DMS 273 (cell line): ENCODE measurements around the gene TNNC2.
A peak's percentile ranks its signal among the peaks of the same experiment; 100 is the strongest.
"Not testable (repeated sequence)": the region's sequence is repeated elsewhere in the genome, so short reads cannot be mapped to it uniquely, and the experiment has no call there.

Experiments
- DNase-seq: peaks from one replicate; lab custom pipeline; 2025; ENCODE audit not compliant: unreplicated experiment; lab: John Stamatoyannopoulos, UW

Gene TNNC2

DNA sequence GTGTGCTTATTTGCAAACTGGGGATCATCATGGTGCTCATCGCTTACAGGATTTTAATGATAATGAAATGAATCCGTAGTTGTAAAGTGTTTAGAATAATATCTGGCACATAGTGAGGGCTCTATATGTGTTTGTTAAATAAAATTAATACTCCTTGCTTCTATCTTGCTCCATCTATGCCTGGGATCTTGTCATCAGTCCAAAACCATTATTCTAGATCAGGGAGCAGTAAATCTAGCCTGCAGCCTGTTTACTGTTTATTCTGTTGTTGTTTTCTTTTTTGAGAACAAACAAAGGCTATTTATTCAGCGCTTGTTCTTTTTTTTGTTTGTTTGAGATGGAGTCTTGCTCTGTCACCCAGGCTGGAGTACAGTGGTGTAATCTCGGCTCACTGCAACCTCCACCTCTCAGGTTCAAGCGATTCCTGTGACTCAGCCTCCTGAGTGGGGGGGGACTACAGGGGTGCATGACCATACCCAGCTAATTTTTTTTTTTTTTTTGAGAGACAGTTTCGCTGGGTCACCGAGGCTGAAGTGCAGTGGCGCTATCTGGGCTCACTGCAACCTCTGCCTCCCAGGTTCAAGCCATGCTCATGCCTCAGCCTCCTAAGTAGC, 22.0 kb upstream of the TNNC2 start:
- no peak for DNase-seq

- no peak for DNase-seq
Observed at GRCh38 chr20:45848421-45848820, 21.3 kb upstream of the TNNC2 start.

DNA sequence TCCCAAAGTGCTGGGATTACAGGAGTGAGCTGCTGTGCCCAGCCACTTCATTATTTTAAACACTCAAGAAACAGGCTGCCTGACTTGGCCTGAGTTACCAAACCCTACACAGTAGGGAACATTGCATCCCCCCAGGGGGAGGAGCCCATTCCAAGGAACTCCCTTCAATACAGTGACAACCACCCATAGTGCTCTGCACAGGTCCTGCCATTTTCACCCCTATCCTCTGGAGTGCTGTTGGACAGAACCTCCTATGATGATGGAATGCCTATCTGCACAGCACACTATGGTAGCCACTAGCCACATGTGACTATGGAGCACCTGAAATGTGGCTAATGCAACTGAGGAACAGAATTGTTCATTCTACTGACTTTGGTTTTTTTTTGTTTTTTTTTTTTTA, 18.3 kb upstream of the TNNC2 start:
- no peak for DNase-seq

GRCh38 chr20:45843506-45843905, 16.4 kb upstream of the TNNC2 start:
- no peak for DNase-seq

- DNase-seq: peak; percentile 90
Observed at GRCh38 chr20:45842169-45842812, 15.2 kb upstream of the TNNC2 start.

DNA sequence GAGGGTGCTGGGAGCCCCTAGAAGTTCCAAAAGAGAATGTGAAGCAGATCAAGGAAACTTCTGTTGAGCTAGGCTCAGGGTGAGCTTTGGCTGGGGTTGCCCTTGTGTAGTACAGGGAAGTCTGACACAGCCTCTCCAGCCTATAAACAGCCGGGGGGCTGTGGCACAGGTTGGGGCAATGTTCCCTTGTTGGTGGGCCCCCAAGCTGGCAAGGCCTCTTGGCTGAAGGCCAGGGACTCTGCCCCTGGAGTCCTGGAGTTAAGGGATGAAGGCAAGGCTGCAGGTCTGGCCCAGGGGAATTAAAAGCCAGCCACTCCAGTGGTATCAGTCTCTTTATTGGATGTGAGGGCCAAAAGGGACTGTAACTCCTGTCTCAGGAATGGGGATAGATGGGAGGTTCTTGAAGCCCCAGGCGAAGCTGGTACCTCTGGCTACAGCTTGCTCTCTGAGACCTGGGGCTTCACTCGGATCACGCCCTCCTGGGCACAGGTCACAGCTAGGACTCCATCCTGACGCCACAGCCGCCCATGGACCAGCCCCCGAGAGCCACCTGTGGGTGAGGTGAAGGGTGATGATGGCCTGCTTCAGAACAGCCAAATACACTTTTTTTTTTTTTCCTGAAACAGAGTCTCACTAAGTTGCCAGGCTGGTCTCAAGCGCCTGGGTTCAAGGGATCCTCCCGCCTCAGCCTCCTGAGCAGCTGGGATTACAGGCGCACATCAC, 14.5 kb upstream of the TNNC2 start:
- peak; percentile 41 for DNase-seq

DNA sequence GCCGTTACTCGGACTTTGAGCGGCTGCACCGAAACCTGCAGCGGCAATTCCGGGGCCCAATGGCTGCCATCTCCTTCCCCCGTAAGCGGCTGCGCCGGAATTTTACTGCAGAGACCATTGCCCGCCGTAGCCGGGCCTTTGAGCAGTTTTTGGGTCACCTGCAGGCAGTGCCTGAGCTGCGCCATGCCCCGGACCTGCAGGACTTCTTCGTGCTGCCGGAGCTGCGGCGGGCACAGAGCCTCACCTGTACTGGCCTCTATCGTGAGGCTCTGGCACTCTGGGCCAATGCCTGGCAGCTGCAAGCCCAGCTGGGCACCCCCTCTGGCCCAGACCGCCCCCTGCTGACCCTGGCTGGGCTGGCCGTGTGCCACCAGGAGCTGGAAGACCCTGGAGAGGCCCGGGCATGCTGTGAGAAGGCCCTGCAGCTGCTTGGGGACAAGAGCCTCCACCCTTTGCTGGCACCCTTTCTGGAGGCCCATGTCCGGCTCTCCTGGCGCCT, 13.6 kb upstream of the TNNC2 start:
- DNase-seq: peak; percentile 41

GRCh38 chr20:45836841-45837240, 9.7 kb upstream of the TNNC2 start:
- DNase-seq: peak; percentile 89

DNA sequence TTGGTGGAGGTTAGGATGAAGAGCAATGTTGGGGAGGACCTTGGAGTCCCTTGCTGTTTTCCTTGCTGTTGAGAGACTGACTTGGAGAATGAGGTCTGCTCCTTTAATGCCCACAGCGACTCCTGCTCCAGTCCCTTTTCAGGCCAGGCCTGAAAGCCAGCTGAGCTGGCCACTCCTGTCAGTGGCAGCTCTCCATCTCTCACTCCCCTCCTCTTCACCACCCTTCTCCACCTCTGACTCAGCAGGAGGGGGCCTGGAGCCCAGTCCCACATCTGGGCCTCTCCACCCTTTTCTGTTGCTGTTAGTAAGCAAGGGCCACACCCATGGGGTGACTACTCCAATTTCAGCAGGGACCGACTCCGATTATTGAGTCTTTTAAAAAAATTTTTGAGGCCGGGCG, 8.7 kb upstream of the TNNC2 start:
- no peak for DNase-seq

- DNase-seq: peak; percentile 30
Observed at GRCh38 chr20:45835329-45835765, 8.2 kb upstream of the TNNC2 start.

DNA sequence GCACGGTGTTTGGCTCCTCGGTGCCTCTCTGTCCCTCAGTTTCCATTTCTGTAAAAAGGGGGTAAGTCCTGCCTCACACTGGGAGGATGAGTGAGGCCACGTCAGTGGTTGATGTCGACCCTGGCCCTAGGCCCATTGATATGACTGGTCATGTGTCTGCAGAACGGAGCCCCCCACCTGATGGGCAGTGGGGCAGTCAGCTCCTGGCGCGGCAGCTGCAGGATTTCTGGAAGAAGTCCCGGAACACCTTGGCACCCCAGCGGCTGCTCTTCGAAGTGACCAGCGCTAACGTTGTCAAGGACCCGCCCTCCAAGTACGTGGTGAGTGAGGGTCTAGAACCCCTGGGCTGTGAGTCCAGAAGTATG, 7.7 kb upstream of the TNNC2 start:
- DNase-seq: no peak

GRCh38 chr20:45833883-45834796, 7.0 kb upstream of the TNNC2 start:
- peak; percentile 68 for DNase-seq

GRCh38 chr20:45833030-45833882, 6.1 kb upstream of the TNNC2 start, which contains the start of gene SNX21:
Gene SNX21 (plus strand): TSS chr20:45833799. CDS start chr20:45833920, 121 bp downstream.
- DNase-seq: peak; percentile 91

GRCh38 chr20:45832619-45833018, 5.5 kb upstream of the TNNC2 start:
- DNase-seq: no peak

DNA sequence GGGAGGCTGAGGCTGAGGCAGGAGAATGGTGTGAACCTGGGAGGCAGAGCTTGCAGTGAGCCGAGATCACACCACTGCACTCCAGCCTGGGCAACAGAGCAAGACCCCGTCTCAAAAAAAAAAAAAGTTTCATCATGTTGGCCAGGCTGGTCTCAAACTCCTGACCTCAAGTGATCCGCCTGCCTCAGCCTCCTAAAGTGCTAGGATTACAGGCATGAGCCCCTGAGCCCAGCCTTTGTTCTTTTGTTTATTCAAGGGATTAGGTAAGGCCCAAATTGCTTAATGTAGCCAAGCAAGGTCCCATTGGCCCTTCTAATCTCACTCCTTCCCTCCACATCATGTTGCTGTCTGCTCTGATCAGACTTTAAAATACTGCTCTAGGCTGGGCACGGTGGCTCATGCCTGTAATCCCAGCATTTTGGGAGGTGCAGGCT, 2.6 kb upstream of the TNNC2 start:
- DNase-seq: not testable (repeated sequence)

- peak; percentile 47 for DNase-seq
Observed at GRCh38 chr20:45828589-45828988, 1.5 kb upstream of the TNNC2 start.

GRCh38 chr20:45827712-45828111, 600 bp upstream of the TNNC2 start:
- DNase-seq: no peak

GRCh38 chr20:45826381-45827019, 612 bp downstream of the TNNC2 start:
- DNase-seq: peak; percentile 85
